Heart left ventricle (tissue), 16 donors: ENCODE data around the gene CBX6. TPM values are rescaled to one million over a fixed set of nuclear protein-coding genes. Genes with fewer than 3 reads are reported as not detected.

Experiments
- ATAC-seq, 4 donors: fragments of 200-7000 bp; cut with Tn5 transposase; one replicate each; pipeline ENCODE4 v1.9.1; 2020 to 2022; ENCODE audit warnings: moderate library complexity in 4 of 4, mild to moderate bottlenecking in 3 of 4, moderate number of reproducible peaks in 1 of 4
- DNase-seq, 5 donors: peaks; one replicate each; pipeline ENCODE4 v3.0.0-alpha.2; 2020
- H3K27ac ChIP-seq, 12 donors: fragments of 200-600 bp; sonication (generic) in 4 of 12; one replicate each; pipeline versions ENCODE4 v1.5.0 to v1.8.0; 2016 to 2022; ENCODE audit warnings: mild to moderate bottlenecking in 2 of 12
- H3K27me3 ChIP-seq, 9 donors: fragments of 200-600 bp; sonication (generic) in 2 of 9; one replicate each; pipeline versions ENCODE4 v1.5.1 to v1.8.0; 2016 to 2022; ENCODE audit warnings: mild to moderate bottlenecking in 3 of 9
- H3K36me3 ChIP-seq, 9 donors: fragments of 200-600 bp; sonication (generic) in 2 of 9; one replicate each; pipeline versions ENCODE4 v1.5.0 to v1.8.0; 2018 to 2022; ENCODE audit warnings: mild to moderate bottlenecking in 2 of 9
- H3K4me1 ChIP-seq, 12 donors: fragments of 200-600 bp; sonication (generic) in 4 of 12; one replicate each; pipeline versions ENCODE4 v1.5.0 to v1.8.0; 2016 to 2022; ENCODE audit warnings: mild to moderate bottlenecking in 3 of 12
- H3K4me3 ChIP-seq, 12 donors: fragments of 200-600 bp; sonication (generic) in 4 of 12; one replicate each; pipeline versions ENCODE4 v1.5.0 to v1.8.0; 2017 to 2022; ENCODE audit warnings: mild to moderate bottlenecking in 9 of 12, moderate library complexity in 4 of 12
- H3K9me3 ChIP-seq, 12 donors: fragments of 200-600 bp; sonication (generic) in 4 of 12; one replicate each; pipeline versions ENCODE4 v1.5.0 to v1.8.0; 2016 to 2022; ENCODE audit warnings: mild to moderate bottlenecking in 1 of 12
- POLR2A ChIP-seq, 2 donors: fragments of 450-650 bp; IDR thresholded peaks; one replicate each; pipeline ENCODE4 v1.6.1; 2017; ENCODE audit warnings: antibody characterized with exemption in 2 of 2, mild to moderate bottlenecking in 2 of 2, moderate library complexity in 2 of 2
- WGBS, 4 donors: extraction: QIAGEN DNeasy Blood & Tissue Kit in 2 of 4; methylation state at CpG; one replicate each; pipeline versions ENCODE4 v1.1.5 to v1.1.7; 2013 to 2018; 5-methylcytosine and 5-hydroxymethylcytosine counted together
- intact Hi-C, 10 donors: fragments of 100-400 bp; cut with DNase I; formaldehyde crosslinking; loops; one replicate each; pipeline versions ENCODE4 v1.11.1 to v1.14.2; 2022
- long read RNA-seq, 3 donors: library from polyadenylated mRNA; unstranded; transcript quantifications; one replicate each; pipeline ENCODE4 v2.0.0, GENCODE V29; 2020 to 2021
- polyA plus RNA-seq, 2 donors: library from polyadenylated mRNA; stranded (reverse); fragments of 200-250 nt; gene quantifications; one replicate each; pipeline ENCODE4 v1.2.3, GENCODE V29; 2013
- total RNA-seq, 9 donors: library from RNA; depleted of rRNA in 2 of 9; stranded (reverse); fragments of >200 nt in 2 of 9; fragmentation: NEBNext Ultra II Directional in 3 of 9; extraction: Animal tissue kit (Norgen Biotek cat#: 25700) in 3 of 9; gene quantifications; one replicate each; pipeline versions ENCODE4 v1.1.0 to v1.2.4, GENCODE V29; 2016 to 2023
- TF ChIP-seq, protein P1 (sequence below), 12 donors: fragments of 200-600 bp; sonication (generic) in 4 of 12; IDR thresholded peaks; one replicate each; pipeline versions ENCODE4 v1.5.0 to v1.8.0; 2018 to 2022; ENCODE audit warnings: antibody characterized with exemption in 12 of 12, mild to moderate bottlenecking in 5 of 12
- donor health status: ischemic (EF 13 %, LVEDD 7.1; RV severe dilation, severe dysfunction).
- donor health status: healthy with polysubstance abuse.
- donor health status: DM: no; HTN: yes; CAD: no.
- donor health status: DM: no; HTN: no; CAD: no.
- donor health status: ischemic (EF 25% LVEDD 6.9; RV normal size, moderate dysfunction).
- donor health status: ischemic (EF 25% LVEDD 5.7; RV mildly dilated, moderate dysfunction).
- donor health status: healthy.
- donor health status: DM: yes; HTN: yes; CAD: no.
- donor health status: ischemic (EF 35%, LVEDD 5.7; RV mildly dilated, moderate dysfunction).
- donor health status: nonischemic (EF 11% LVEDD 7.7; RV severe dilation, severe dysfunction).
- donor health status: DM: yes; HTN: yes; CAD: no.
- donor health status: PGD.
- donor health status: ischemic (EF 29% LVEDD 5.4; RV normal size, mild dysfunction).
- donor health status: nonischemic (EF 23%, LVEDD 6.1; RV moderate dilation, normal function).

CBX6 gene
- 10 to 100 TPM; 28.3 to 59.0 (median 43.9) TPM for total RNA-seq
- polyA plus RNA-seq: 10 to 100 TPM; 21.1 to 43.5 TPM
- long read RNA-seq, donor 1, full-length matches to known transcripts: 3 of 71 reads
- long read RNA-seq, donor 1, partial matches to known transcripts: 1 of 71 reads
- long read RNA-seq, donor 1, other reads (novel, unspliced or antisense): 67 of 71 reads
- long read RNA-seq, donor 2, partial matches to known transcripts: 1 of 213 reads
- long read RNA-seq, donor 2, other reads (novel, unspliced or antisense): 212 of 213 reads
- long read RNA-seq, donor 3, full-length matches to known transcripts: 6 of 99 reads
- long read RNA-seq, donor 3, partial matches to known transcripts: 0 of 99 reads
- long read RNA-seq, donor 3, other reads (novel, unspliced or antisense): 93 of 99 reads

DNA sequence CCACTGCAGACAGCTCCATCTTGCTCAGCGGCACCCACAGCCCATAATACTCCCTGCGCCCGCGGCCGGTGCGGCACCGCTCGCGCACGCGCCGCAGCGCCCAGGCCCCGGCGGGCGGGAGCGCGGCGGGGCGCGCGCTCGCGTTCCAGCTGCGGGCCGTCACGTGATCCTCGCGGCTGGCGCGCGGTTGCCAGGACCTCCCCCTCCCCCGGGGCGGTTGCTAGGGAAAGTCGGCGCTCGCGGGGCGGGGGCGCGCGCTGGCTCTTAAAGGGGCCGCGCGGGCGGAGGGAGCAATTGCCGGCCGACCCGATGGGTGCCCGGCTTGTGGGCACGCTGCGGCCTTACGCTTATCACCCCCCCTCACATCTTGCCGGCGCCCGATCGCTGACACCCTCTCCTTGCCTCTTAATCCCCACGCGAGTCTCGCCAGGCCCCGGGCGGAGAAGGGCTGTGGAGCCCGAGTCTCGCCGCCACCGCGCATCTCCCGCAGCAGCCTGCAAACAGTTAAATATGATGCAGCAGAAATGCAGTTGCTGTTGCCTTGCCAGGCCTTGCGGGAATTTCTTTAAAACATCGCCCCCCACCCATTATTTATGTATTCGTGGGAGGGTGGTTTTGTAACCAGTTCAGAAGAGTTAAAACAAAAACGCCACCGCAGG is at the start of gene CBX6:
TSS of gene CBX6 (minus strand) at position 45 of the 659 bp plus-strand sequence. CDS start at position 19, 26 bp downstream.
- intact Hi-C loops: loop anchor here (1.0 to 10.0 kb wide), 13 partner anchors 50 to 446 kb away; partner anchors contain the start of genes RPL3 (in 4 of the 10) and APOBEC3B (in 2 of the 10)
- Histone ChIP-seq H3K36me3 (peaks cover 0 to 27% (median 6%) of the 10 kb centered on the region in 9 donors), H3K27ac (peak within 1 kb of the TSS; percentile 81 to 99 (median 97)), H3K4me1 (peaks cover 0 to 48% (median 37%) of the 10 kb centered on the region in 12 donors), H3K27me3 (no peaks in the 10 kb centered on the region), H3K4me3 (peak within 1 kb of the TSS; percentile 65 to 98 (median 81)), H3K9me3 (no peaks in the 10 kb centered on the region)
- DNase-seq (peak; percentile 96 to 99 (median 97)), ATAC-seq (peak; percentile 56 to 90 (median 86))
- TF ChIP-seq, protein P1, sequence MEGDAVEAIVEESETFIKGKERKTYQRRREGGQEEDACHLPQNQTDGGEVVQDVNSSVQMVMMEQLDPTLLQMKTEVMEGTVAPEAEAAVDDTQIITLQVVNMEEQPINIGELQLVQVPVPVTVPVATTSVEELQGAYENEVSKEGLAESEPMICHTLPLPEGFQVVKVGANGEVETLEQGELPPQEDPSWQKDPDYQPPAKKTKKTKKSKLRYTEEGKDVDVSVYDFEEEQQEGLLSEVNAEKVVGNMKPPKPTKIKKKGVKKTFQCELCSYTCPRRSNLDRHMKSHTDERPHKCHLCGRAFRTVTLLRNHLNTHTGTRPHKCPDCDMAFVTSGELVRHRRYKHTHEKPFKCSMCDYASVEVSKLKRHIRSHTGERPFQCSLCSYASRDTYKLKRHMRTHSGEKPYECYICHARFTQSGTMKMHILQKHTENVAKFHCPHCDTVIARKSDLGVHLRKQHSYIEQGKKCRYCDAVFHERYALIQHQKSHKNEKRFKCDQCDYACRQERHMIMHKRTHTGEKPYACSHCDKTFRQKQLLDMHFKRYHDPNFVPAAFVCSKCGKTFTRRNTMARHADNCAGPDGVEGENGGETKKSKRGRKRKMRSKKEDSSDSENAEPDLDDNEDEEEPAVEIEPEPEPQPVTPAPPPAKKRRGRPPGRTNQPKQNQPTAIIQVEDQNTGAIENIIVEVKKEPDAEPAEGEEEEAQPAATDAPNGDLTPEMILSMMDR (IDR thresholded peaks at IDR 0.05): peak in 1 of 12 donors; percentile 2
- peak in 1 of 2 donors; percentile 58 for TF ChIP-seq POLR2A (IDR thresholded peaks at IDR 0.05)
- 0% methylated on average over 27 to 73 of the region's 73 CpGs for WGBS, 4 donors

GRCh38 chr22:38921806-38922205 is 49.8 kb upstream of the CBX6 start:
- Histone ChIP-seq H3K27me3 (peaks cover 0 to 15% (median 0%) of the 10 kb centered on the region in 9 donors), H3K9me3 (no peaks in the 10 kb centered on the region), H3K36me3 (no peaks in the 10 kb centered on the region), H3K27ac (no peak overlapping the region), H3K4me1 (peaks cover 0 to 21% (median 15%) of the 10 kb centered on the region in 12 donors), H3K4me3 (no peak overlapping the region)
- ATAC-seq (no peak), DNase-seq (no peak)
- intact Hi-C loops: loop anchor here in 3 of 10 donors (5.0 to 10.0 kb wide), 3 partner anchors 40 to 137 kb away; partner anchors contain the start of gene CBX6 (in 1 of the 3)
- WGBS, 4 donors: 80 to 87% (median 83%) methylated on average over 4 of the region's 4 CpGs
- TF ChIP-seq, protein P1 (IDR thresholded peaks at IDR 0.05): no peak
- TF ChIP-seq POLR2A (IDR thresholded peaks at IDR 0.05): no peak

GRCh38 chr22:38921120-38921519 is 49.1 kb upstream of the CBX6 start:
- Histone ChIP-seq H3K27me3 (peaks cover 0 to 11% (median 0%) of the 10 kb centered on the region in 9 donors), H3K4me1 (peaks cover 0 to 20% (median 14%) of the 10 kb centered on the region in 12 donors), H3K36me3 (no peaks in the 10 kb centered on the region), H3K27ac (no peak overlapping the region), H3K9me3 (no peaks in the 10 kb centered on the region), H3K4me3 (no peak overlapping the region)
- TF ChIP-seq, protein P1 (IDR thresholded peaks at IDR 0.05): no peak
- TF ChIP-seq POLR2A (IDR thresholded peaks at IDR 0.05): no peak
- intact Hi-C loops: loop anchor here in 3 of 10 donors (5.0 to 10.0 kb wide), 3 partner anchors 39 to 136 kb away; partner anchors contain the start of gene CBX6 (in 1 of the 3)
- ATAC-seq (no peak), DNase-seq (peak in 1 of 5 donors; percentile 42)
- WGBS, 4 donors: 28 to 41% (median 36%) methylated on average over 6 of the region's 6 CpGs
